ENCODE measurements around the gene RAP2B.

GRCh38 chr3:153169793-153170383 is 7.9 kb downstream of the RAP2B start:
- TF ChIP-seq MAX (IDR thresholded peaks at IDR 0.05; ENCODE audit: low read depth, low read length) (no peak), MYC (IDR thresholded peaks at IDR 0.05; ENCODE audit: low read depth, low read length) (no peak)
- TF ChIP-seq, protein P1, sequence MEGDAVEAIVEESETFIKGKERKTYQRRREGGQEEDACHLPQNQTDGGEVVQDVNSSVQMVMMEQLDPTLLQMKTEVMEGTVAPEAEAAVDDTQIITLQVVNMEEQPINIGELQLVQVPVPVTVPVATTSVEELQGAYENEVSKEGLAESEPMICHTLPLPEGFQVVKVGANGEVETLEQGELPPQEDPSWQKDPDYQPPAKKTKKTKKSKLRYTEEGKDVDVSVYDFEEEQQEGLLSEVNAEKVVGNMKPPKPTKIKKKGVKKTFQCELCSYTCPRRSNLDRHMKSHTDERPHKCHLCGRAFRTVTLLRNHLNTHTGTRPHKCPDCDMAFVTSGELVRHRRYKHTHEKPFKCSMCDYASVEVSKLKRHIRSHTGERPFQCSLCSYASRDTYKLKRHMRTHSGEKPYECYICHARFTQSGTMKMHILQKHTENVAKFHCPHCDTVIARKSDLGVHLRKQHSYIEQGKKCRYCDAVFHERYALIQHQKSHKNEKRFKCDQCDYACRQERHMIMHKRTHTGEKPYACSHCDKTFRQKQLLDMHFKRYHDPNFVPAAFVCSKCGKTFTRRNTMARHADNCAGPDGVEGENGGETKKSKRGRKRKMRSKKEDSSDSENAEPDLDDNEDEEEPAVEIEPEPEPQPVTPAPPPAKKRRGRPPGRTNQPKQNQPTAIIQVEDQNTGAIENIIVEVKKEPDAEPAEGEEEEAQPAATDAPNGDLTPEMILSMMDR (IDR thresholded peaks at IDR 0.05; ENCODE audit: low read depth, low read length): no peak
